ENCODE measurements around the gene ATXN7. TPM values are rescaled to one million over a fixed set of nuclear protein-coding genes. Genes with fewer than 3 reads are reported as not detected.

ATXN7 gene, protein sequence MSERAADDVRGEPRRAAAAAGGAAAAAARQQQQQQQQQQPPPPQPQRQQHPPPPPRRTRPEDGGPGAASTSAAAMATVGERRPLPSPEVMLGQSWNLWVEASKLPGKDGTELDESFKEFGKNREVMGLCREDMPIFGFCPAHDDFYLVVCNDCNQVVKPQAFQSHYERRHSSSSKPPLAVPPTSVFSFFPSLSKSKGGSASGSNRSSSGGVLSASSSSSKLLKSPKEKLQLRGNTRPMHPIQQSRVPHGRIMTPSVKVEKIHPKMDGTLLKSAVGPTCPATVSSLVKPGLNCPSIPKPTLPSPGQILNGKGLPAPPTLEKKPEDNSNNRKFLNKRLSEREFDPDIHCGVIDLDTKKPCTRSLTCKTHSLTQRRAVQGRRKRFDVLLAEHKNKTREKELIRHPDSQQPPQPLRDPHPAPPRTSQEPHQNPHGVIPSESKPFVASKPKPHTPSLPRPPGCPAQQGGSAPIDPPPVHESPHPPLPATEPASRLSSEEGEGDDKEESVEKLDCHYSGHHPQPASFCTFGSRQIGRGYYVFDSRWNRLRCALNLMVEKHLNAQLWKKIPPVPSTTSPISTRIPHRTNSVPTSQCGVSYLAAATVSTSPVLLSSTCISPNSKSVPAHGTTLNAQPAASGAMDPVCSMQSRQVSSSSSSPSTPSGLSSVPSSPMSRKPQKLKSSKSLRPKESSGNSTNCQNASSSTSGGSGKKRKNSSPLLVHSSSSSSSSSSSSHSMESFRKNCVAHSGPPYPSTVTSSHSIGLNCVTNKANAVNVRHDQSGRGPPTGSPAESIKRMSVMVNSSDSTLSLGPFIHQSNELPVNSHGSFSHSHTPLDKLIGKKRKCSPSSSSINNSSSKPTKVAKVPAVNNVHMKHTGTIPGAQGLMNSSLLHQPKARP
- 10 to 100 TPM; 22.2 to 42.8 (median 35.0) TPM for total RNA-seq

GRCh38 chr3:63863150-63864007, at the start of gene ATXN7, which contains the start of gene THOC7:
ATXN7 (plus strand) TSS chr3:63863867; CDS start chr3:63912599, 48,732 bp downstream.
THOC7 (minus strand) TSS chr3:63863805; CDS start chr3:63863790, 15 bp downstream.
- TF ChIP-seq, protein P1, sequence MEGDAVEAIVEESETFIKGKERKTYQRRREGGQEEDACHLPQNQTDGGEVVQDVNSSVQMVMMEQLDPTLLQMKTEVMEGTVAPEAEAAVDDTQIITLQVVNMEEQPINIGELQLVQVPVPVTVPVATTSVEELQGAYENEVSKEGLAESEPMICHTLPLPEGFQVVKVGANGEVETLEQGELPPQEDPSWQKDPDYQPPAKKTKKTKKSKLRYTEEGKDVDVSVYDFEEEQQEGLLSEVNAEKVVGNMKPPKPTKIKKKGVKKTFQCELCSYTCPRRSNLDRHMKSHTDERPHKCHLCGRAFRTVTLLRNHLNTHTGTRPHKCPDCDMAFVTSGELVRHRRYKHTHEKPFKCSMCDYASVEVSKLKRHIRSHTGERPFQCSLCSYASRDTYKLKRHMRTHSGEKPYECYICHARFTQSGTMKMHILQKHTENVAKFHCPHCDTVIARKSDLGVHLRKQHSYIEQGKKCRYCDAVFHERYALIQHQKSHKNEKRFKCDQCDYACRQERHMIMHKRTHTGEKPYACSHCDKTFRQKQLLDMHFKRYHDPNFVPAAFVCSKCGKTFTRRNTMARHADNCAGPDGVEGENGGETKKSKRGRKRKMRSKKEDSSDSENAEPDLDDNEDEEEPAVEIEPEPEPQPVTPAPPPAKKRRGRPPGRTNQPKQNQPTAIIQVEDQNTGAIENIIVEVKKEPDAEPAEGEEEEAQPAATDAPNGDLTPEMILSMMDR (IDR thresholded peaks at IDR 0.05; ENCODE audit: low read depth) = no peak

- TF ChIP-seq, protein P1 (IDR thresholded peaks at IDR 0.05; ENCODE audit: low read depth) = no peak
These were observed 49.4 kb upstream of the ATXN7 start for GRCh38 chr3:63814237-63814636.

GRCh38 chr3:63817225-63817624, 46.4 kb upstream of the ATXN7 start:
- TF ChIP-seq, protein P1 (IDR thresholded peaks at IDR 0.05; ENCODE audit: low read depth) = no peak

DNA sequence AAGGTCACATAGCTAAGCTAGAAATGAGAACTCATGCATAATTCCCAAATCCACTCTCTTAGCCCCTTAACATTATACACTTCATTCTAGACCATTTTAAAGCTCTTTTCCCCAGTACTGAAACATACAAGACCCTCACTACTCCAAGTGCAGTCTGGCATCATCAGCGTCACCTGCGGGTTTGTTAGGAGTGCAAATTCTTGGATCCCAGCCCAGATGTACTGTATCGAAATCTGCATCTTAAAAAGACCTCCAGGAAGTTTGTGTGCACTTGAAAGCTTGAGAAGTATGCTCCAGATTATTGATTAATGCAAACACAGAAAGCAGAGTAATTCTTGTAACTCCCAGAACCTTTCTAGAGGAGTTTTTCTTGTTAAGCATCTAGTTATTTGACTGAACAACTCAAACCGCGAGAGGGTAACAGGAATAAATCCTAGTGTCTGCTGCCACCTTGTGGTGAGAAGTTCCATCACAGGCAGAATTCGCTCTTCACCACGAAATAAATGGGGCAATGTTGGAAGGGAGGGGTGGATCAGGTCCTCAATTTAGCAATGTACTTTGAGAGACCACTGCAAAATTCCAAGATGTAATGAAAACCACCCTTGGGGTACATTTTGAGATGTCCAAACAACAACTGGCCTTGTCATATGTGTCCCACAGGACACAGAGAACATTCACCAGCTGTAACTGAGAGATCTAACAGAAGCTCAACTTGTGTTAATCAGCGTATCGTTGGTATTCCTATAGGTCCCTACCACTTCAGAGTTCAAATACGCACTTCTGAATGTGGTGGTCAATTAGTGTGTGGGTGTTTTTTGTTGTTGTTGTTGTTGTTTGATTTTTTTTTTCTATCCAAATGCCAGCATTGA, 45.2 kb upstream of the ATXN7 start:
- TF ChIP-seq, protein P1 (IDR thresholded peaks at IDR 0.05; ENCODE audit: low read depth) = no peak

GRCh38 chr3:63819151-63819398, 44.6 kb upstream of the ATXN7 start, which contains the start of gene C3orf49:
C3orf49 (plus strand) TSS chr3:63819299; CDS start chr3:63819472, 173 bp downstream.
- TF ChIP-seq, protein P1 (IDR thresholded peaks at IDR 0.05; ENCODE audit: low read depth) = no peak

DNA sequence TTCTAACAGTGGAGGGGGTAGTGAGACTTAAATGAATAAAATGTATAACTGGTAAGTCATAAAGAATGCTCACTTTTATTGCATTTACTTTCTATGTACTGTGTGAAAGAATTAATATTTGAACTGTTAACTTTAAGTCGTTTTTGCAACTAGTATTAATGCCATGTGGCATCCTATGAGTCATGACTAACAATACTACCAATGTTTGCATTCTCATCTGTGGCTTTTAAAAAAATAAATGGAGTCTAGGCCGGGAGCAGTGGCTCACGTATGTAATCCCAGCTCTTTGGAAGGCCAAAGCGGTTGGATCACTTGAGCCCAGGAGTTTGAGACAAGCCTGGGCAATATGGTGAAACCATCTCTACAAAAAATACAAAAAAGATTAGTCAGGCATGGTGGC, 39.4 kb upstream of the ATXN7 start:
- TF ChIP-seq, protein P1 (IDR thresholded peaks at IDR 0.05; ENCODE audit: low read depth) = no peak
